ENCODE measurements around the gene SH3BGRL3.

SH3BGRL3 gene

DNA sequence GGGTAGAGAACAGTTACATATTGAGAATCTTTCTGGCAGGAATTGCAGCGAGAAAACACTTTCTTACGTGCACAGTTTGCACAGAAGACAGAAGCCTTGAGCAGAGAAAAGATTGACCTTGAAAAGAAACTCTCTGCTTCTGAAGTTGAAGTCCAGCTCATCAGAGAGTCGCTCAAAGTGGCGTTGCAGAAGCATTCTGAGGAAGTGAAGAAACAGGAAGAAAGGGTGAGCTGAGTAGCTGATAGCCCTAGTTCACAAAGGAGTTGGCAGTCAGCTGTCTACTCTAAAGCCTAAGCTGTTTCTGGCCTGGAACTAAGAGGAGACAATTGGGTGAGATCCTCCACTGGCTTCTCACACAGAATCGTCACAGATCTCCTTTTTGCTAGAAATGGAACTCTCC, 20.3 kb upstream of the SH3BGRL3 start:
- Histone ChIP-seq H3K27me3 (ENCODE audit: control insufficient read depth, insufficient read depth, low read length) (no peaks in the 10 kb centered on the region), H3K27ac (ENCODE audit: low read depth, low read length) (no peak overlapping the region), H3K9ac (ENCODE audit: low read length) (no peak overlapping the region), H3K4me3 (ENCODE audit: low read depth, low read length) (no peak overlapping the region), H3K36me3 (ENCODE audit: control insufficient read depth, insufficient read depth, low read length) (peaks cover 89% of the 10 kb centered on the region), H3K4me1 (ENCODE audit: control insufficient read depth, insufficient read depth, low read length) (no peaks in the 10 kb centered on the region), H3K9me3 (ENCODE audit: control insufficient read depth, insufficient read depth, low read depth, low read length) (no peaks in the 10 kb centered on the region)

DNA sequence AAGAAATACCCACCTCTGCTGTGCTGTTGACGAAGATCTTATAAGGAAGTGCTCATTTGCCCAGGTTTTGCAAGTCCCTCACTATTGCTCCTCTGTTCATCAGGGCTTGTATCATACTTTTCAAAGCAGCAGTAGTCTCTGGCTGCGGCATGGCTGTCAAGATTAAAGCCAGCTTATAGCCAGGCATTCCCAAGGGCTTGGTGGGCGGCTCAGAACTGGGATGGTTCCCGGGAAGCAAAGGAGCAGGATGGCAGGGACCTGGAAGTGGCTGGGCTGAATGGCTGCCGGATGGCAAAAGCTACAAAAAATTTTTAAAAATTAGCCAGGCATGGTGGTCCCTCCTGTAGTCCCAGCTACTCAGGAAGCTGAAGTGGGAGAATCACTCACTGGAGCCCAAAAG, 16.7 kb upstream of the SH3BGRL3 start:
- peaks cover 84% of the 10 kb centered on the region for H3K36me3 ChIP-seq (ENCODE audit: control insufficient read depth, insufficient read depth, low read length)
- no peak overlapping the region for H3K9ac ChIP-seq (ENCODE audit: low read length)

DNA sequence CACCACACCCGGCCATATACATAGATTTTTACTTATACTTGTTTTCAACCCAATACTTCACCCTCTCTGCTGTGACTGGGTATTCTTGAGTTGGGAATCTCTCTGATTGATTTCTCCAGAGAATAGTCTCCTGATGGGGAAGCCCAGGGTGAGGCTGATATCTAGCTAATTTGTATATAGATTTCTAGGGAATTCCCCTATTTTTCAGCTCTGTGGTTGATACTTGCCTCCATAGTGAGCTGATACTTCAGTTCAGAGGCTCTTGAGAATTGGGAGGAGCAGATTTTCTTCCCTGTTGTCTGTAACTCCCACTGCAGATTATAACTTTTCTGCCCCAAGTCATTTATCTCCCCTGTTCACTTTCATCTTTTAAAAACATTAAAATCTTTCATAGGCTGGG, 14.5 kb upstream of the SH3BGRL3 start:
- Histone ChIP-seq H3K9ac (ENCODE audit: low read length) (no peak overlapping the region), H3K27ac (ENCODE audit: low read depth, low read length) (no peak overlapping the region), H3K27me3 (ENCODE audit: control insufficient read depth, insufficient read depth, low read length) (no peaks in the 10 kb centered on the region), H3K36me3 (ENCODE audit: control insufficient read depth, insufficient read depth, low read length) (peaks cover 84% of the 10 kb centered on the region), H3K4me1 (ENCODE audit: control insufficient read depth, insufficient read depth, low read length) (no peaks in the 10 kb centered on the region), H3K9me3 (ENCODE audit: control insufficient read depth, insufficient read depth, low read depth, low read length) (peaks cover 14% of the 10 kb centered on the region; the same call in 1 of the 2 replicates), H3K4me3 (ENCODE audit: low read depth, low read length) (no peak overlapping the region)

More for the DNA sequence above, 16.7 kb upstream of the SH3BGRL3 start:
- no peaks in the 10 kb centered on the region for H3K27me3 ChIP-seq (ENCODE audit: control insufficient read depth, insufficient read depth, low read length)
- H3K9me3 ChIP-seq (ENCODE audit: control insufficient read depth, insufficient read depth, low read depth, low read length): 0 out of 2 replicates have a peak, but pooled peaks cover 3% of the 10 kb centered on the region
- H3K4me1 ChIP-seq (ENCODE audit: control insufficient read depth, insufficient read depth, low read length): no peaks in the 10 kb centered on the region
- no peak overlapping the region for H3K27ac ChIP-seq (ENCODE audit: low read depth, low read length)
- H3K4me3 ChIP-seq (ENCODE audit: low read depth, low read length): no peak overlapping the region

DNA sequence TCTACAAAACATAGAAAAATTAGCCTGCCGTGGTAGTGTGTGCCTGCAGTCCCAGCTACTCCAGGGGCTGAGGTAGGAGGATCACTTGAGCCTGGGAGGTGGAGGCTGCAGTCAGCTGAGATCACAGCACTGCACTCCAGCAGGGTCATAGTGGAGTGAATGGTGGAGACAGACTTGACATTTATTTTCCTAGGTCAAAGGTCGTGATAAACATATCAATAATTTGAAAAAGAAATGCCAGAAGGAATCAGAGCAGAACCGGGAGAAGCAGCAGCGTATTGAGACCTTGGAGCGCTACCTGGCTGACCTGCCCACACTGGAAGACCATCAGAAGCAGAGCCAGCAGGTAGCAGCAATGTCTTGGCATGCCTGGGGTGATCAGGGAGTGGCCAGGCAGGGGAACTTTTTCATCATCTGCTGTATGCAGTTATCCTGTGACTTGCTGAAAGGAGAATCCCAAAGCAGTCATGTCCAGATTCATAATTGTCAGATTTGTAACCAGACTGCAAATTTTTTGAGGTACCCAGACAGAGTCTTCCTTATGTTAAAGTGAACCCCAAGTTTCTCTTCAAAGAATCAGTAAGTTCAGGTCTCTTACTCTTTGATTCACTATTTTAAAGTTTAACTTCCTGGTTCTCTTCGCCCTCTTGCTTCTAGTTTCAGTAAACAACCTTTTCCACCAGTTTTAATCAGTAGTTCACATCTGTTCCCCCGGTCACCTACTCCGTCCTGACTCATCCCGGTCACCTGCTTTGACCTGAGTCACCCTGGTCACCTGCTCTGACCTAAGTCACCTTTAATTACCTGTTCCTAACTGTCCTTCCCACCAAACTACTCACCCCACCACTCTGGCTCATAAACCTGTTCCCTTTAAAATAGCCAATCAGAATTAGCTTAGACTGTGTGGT, 11.3 kb upstream of the SH3BGRL3 start:
- Histone ChIP-seq H3K9ac (ENCODE audit: low read length) (no peak overlapping the region), H3K36me3 (ENCODE audit: control insufficient read depth, insufficient read depth, low read length) (peaks cover 82% of the 10 kb centered on the region), H3K27ac (ENCODE audit: low read depth, low read length) (no peak overlapping the region), H3K4me1 (ENCODE audit: control insufficient read depth, insufficient read depth, low read length) (no peaks in the 10 kb centered on the region), H3K27me3 (ENCODE audit: control insufficient read depth, insufficient read depth, low read length) (no peaks in the 10 kb centered on the region), H3K4me3 (ENCODE audit: low read depth, low read length) (no peak overlapping the region), H3K9me3 (ENCODE audit: control insufficient read depth, insufficient read depth, low read depth, low read length) (peaks cover 14% of the 10 kb centered on the region; the same call in 1 of the 2 replicates)

DNA sequence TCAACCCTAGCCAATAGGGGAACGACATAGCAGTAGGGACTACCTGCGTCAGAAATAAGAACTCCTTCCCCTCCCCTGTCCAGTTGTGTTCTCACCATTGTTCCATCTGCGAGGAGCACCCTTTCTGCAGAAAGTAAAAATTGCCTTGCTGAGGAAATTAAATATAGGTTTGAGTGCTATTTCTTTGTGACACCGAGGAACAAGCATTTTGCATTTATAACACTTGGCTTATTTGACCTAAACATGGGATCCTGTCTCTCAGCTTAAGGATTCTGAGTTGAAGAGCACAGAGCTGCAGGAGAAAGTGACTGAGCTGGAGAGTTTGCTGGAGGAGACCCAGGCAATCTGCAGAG, 10.7 kb upstream of the SH3BGRL3 start:
- Histone ChIP-seq H3K27me3 (ENCODE audit: control insufficient read depth, insufficient read depth, low read length) (no peaks in the 10 kb centered on the region), H3K36me3 (ENCODE audit: control insufficient read depth, insufficient read depth, low read length) (peaks cover 80% of the 10 kb centered on the region), H3K4me1 (ENCODE audit: control insufficient read depth, insufficient read depth, low read length) (no peaks in the 10 kb centered on the region), H3K4me3 (ENCODE audit: low read depth, low read length) (no peak overlapping the region), H3K27ac (ENCODE audit: low read depth, low read length) (no peak overlapping the region), H3K9ac (ENCODE audit: low read length) (no peak overlapping the region), H3K9me3 (ENCODE audit: control insufficient read depth, insufficient read depth, low read depth, low read length) (peaks cover 14% of the 10 kb centered on the region; the same call in 1 of the 2 replicates)

DNA sequence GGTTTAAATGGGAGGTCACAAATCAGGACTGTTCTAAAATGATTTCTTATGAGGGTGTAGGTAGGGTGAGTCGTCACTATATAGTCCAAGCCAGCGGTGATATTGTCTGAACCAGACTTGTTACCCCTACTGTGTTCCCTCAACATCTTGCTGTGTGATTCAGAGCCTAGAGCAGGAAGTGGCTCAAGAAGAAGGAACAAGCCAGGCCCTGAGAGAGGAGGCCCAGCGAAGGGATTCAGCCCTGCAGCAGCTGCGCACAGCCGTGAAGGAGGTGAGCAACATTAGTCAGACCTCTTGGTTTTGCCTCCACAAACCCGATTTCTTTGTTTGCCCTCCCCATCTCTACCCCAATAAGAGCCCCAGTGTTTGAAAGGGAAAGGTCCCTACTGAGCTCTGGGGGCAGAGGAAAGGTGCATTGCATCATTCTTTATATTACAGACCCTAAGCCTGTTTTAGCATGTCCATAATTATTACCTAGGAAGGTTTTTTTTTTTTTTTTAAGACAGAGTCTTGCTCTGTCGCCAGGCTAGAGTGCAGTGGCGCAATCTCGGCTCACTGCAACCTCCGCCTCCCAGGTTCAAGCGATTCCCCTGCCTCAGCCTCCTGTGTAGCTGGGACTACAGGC, 5.0 kb upstream of the SH3BGRL3 start:
- Histone ChIP-seq H3K36me3 (ENCODE audit: control insufficient read depth, insufficient read depth, low read length) (peaks cover 73% of the 10 kb centered on the region), H3K4me1 (ENCODE audit: control insufficient read depth, insufficient read depth, low read length) (peaks cover 13% of the 10 kb centered on the region; the same call in 1 of the 2 replicates), H3K9ac (ENCODE audit: low read length) (no peak overlapping the region), H3K27ac (ENCODE audit: low read depth, low read length) (no peak overlapping the region), H3K4me3 (ENCODE audit: low read depth, low read length) (no peak overlapping the region), H3K27me3 (ENCODE audit: control insufficient read depth, insufficient read depth, low read length) (no peaks in the 10 kb centered on the region), H3K9me3 (ENCODE audit: control insufficient read depth, insufficient read depth, low read depth, low read length) (no peaks in the 10 kb centered on the region)

DNA sequence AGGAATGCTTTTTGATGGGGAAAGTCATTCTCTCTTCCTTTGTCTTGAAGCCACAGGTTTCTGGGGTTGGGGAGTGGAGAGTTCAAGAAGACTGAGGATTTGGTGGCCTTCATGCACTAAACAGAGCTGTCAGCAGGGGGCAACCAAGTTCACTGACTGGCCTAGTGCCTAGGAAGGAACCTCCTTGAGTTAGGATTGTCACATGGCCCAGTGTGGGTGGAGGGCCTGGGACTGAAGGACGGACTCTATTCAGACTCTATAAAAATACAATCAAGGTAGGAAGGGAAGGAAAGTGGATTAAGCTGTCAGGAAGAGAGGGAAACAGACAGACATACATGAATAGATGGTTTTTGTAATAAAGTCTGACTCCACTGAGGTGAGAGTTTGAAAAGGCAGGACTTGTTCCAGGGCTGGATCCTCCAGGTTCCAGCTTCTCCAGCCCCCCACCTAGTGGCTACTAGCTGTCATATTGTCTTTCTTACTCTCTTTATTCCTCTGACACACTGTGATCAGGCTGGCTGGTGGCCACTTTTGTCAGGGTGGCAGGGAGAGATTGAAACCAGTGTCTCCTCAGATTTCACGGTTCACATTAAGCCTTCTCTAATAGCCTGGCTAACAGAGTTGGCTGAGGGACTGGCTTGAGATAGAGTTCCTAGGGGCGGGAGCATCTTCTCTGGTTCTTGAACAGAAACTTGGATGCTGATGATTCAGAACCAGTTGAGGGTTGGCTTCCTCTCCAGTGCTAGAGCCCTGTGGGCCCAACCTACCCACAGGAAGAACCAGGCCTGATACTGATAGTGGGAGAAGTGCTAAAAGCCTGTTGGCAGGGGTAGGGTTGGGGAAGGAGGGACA, 4.1 kb upstream of the SH3BGRL3 start:
- Histone ChIP-seq H3K4me1 (ENCODE audit: control insufficient read depth, insufficient read depth, low read length) (peaks cover 16% of the 10 kb centered on the region; the same call in 1 of the 2 replicates), H3K27ac (ENCODE audit: low read depth, low read length) (no peak overlapping the region), H3K36me3 (ENCODE audit: control insufficient read depth, insufficient read depth, low read length) (peaks cover 64% of the 10 kb centered on the region), H3K9me3 (ENCODE audit: control insufficient read depth, insufficient read depth, low read depth, low read length) (no peaks in the 10 kb centered on the region), H3K9ac (ENCODE audit: low read length) (no peak overlapping the region), H3K27me3 (ENCODE audit: control insufficient read depth, insufficient read depth, low read length) (no peaks in the 10 kb centered on the region), H3K4me3 (ENCODE audit: low read depth, low read length) (no peak overlapping the region)

DNA sequence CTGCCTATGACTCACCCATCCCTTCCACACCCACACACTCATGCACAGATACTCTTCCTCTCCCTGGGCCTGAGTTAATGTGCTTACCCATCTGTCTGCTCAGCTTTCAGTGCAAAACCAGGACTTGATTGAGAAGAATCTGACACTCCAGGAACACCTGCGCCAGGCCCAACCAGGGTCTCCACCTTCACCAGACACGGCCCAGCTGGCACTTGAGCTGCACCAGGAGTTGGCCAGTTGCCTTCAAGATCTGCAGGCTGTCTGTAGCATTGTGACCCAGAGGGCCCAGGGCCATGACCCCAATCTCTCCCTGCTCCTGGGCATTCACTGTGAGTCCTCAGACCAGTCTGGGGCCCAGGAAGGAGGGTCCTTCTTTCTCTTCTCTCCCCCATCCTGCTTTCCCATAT, 3.5 kb upstream of the SH3BGRL3 start:
- Histone ChIP-seq H3K4me3 (ENCODE audit: low read depth, low read length) (no peak overlapping the region), H3K36me3 (ENCODE audit: control insufficient read depth, insufficient read depth, low read length) (peaks cover 58% of the 10 kb centered on the region), H3K9me3 (ENCODE audit: control insufficient read depth, insufficient read depth, low read depth, low read length) (no peaks in the 10 kb centered on the region), H3K27me3 (ENCODE audit: control insufficient read depth, insufficient read depth, low read length) (no peaks in the 10 kb centered on the region), H3K9ac (ENCODE audit: low read length) (peak overlapping the region; percentile 24), H3K4me1 (ENCODE audit: control insufficient read depth, insufficient read depth, low read length) (peaks cover 22% of the 10 kb centered on the region), H3K27ac (ENCODE audit: low read depth, low read length) (no peak overlapping the region)

DNA sequence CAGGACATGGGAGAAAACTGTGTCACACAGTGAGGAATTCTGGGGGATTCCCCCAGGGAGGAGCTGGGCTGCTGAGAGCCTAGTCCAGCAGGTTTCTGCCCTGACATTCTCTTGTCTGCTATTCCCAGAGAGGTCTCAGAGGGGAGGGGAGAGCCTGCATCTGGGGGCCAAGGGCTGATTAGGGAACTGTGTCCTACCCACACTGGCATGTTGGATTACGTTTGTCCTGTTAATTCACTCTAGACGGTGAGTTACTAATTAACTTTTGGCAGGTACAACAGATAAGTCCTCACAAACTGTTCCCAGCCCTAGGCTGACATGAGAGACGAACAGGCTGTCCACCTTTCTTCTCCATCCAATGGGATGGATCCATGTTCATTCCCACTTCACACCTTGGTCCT, 2.6 kb upstream of the SH3BGRL3 start:
- no peaks in the 10 kb centered on the region for H3K27me3 ChIP-seq (ENCODE audit: control insufficient read depth, insufficient read depth, low read length)
- no peaks in the 10 kb centered on the region for H3K9me3 ChIP-seq (ENCODE audit: control insufficient read depth, insufficient read depth, low read depth, low read length)
- peaks cover 50% of the 10 kb centered on the region for H3K36me3 ChIP-seq (ENCODE audit: control insufficient read depth, insufficient read depth, low read length)
- H3K9ac ChIP-seq (ENCODE audit: low read length): no peak overlapping the region
- H3K27ac ChIP-seq (ENCODE audit: low read depth, low read length): no peak overlapping the region
- H3K4me1 ChIP-seq (ENCODE audit: control insufficient read depth, insufficient read depth, low read length): peaks cover 28% of the 10 kb centered on the region
- H3K4me3 ChIP-seq (ENCODE audit: low read depth, low read length): no peak overlapping the region

DNA sequence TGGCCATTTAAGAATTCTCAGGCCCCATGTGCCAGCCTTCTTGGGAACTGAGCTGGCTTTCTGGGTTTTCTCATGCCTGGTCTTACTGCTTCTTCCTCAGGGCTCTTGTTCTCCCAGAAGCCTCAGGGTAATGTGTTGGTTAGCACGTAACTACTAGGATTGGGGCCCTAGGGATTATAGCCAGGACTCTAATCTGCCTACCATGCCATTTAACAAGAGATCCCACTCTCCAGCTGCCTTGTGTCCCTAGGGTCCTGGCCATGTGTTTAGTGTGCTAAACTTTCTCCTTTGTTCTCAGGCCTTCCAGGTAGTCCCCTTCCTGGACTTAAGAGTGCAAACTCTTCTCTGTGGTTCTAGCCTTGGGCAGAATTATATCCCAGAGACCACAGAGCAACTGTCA, 2.2 kb upstream of the SH3BGRL3 start:
- H3K27me3 ChIP-seq (ENCODE audit: control insufficient read depth, insufficient read depth, low read length): no peaks in the 10 kb centered on the region

More for the DNA sequence above, 2.2 kb upstream of the SH3BGRL3 start:
- H3K4me3 ChIP-seq (ENCODE audit: low read depth, low read length): no peak overlapping the region
- H3K4me1 ChIP-seq (ENCODE audit: control insufficient read depth, insufficient read depth, low read length): peaks cover 33% of the 10 kb centered on the region
- H3K36me3 ChIP-seq (ENCODE audit: control insufficient read depth, insufficient read depth, low read length): peaks cover 48% of the 10 kb centered on the region
- no peak overlapping the region for H3K9ac ChIP-seq (ENCODE audit: low read length)
- H3K27ac ChIP-seq (ENCODE audit: low read depth, low read length): no peak overlapping the region
- no peaks in the 10 kb centered on the region for H3K9me3 ChIP-seq (ENCODE audit: control insufficient read depth, insufficient read depth, low read depth, low read length)
